A673 (cell line): Measurements from ENCODE around the gene IL10RA. TPM values are rescaled to one million over a fixed set of nuclear protein-coding genes. Genes with fewer than 3 reads are reported as not detected.

Experiments
- BruUV-seq: library from RNA; stranded (reverse); fragments of 400-500 nt; replicated peaks from 2 replicates; lab custom pipeline; 2021; lab: Mats Ljungman, UMichigan
- CTCF ChIA-PET: fragments of 300-600 bp; sonication (Branson Sonifier 250); formaldehyde crosslinking; loops from one replicate; lab custom pipeline; 2022; ENCODE audit warnings: antibody characterized with exemption; lab: Charles Lee
- POLR2A ChIA-PET: fragments of 300-600 bp; sonication (Branson Sonifier 250); formaldehyde crosslinking; loops from one replicate; lab custom pipeline; 2022; ENCODE audit warnings: antibody characterized with exemption; ENCODE audit not compliant: low non-redundant PET; lab: Charles Lee
- DNase-seq: peaks from one replicate; pipeline ENCODE4 v3.0.0-alpha.2; 2015; ENCODE audit warnings: low spot score
- H3K27ac ChIP-seq: fragments of 200-600 bp; sonication (generic); 2 replicates; pipeline ENCODE4 v1.5.1; 2016; ENCODE audit warnings: mixed run types, low read depth, mild to moderate bottlenecking, mixed read lengths, antibody characterized with exemption, low read length; ENCODE audit not compliant: poor library complexity, severe bottlenecking
- H3K27me3 ChIP-seq: fragments of 200-600 bp; sonication (generic); replicated peaks from 2 replicates; pipeline ENCODE4 v1.6.1; 2017; ENCODE audit warnings: mixed run types, low read depth, mild to moderate bottlenecking, mixed read lengths, antibody characterized with exemption, low read length; ENCODE audit not compliant: insufficient read depth, poor library complexity
- H3K36me3 ChIP-seq: fragments of 200-600 bp; sonication (generic); 2 replicates; pipeline ENCODE4 v1.6.1; 2016; ENCODE audit warnings: mixed run types, mild to moderate bottlenecking, mixed read lengths, antibody characterized with exemption, low read length; ENCODE audit not compliant: insufficient read depth, poor library complexity, severe bottlenecking
- H3K4me1 ChIP-seq: fragments of 200-600 bp; sonication (generic); 2 replicates; pipeline ENCODE4 v1.6.1; 2017; ENCODE audit warnings: mixed run types, mild to moderate bottlenecking, mixed read lengths, antibody characterized with exemption, low read length; ENCODE audit not compliant: insufficient read depth, poor library complexity, severe bottlenecking
- H3K4me3 ChIP-seq: fragments of 200-600 bp; sonication (generic); 2 replicates; pipeline ENCODE4 v1.5.1; 2016; ENCODE audit warnings: low read depth, mixed run types, mild to moderate bottlenecking, mixed read lengths, low read length; ENCODE audit not compliant: poor library complexity, severe bottlenecking
- H3K9me3 ChIP-seq: fragments of 200-600 bp; sonication (generic); 2 replicates; pipeline ENCODE4 v1.6.1; 2016; ENCODE audit warnings: mixed run types, low read depth, mild to moderate bottlenecking, mixed read lengths, antibody characterized with exemption, low read length; ENCODE audit not compliant: poor library complexity, severe bottlenecking
- CTCF ChIP-seq: fragments of 300-800, 200-600 bp; sonication (generic); conservative IDR thresholded peaks from 2 replicates; pipeline ENCODE4 v1.5.1; 2017; ENCODE audit warnings: low read depth, mild to moderate bottlenecking, antibody characterized with exemption, low read length, moderate library complexity, mixed read lengths
- EZH2 ChIP-seq: fragments of 200-600 bp; sonication (generic); IDR thresholded peaks from 2 replicates; pipeline ENCODE4 v1.6.1; 2017; ENCODE audit warnings: borderline replicate concordance, low read depth, mild to moderate bottlenecking, mixed read lengths, antibody characterized with exemption, low read length; ENCODE audit not compliant: poor library complexity, severe bottlenecking
- intact Hi-C: fragments of 100-400 bp; cut with micrococcal nuclease; formaldehyde crosslinking; loops from one replicate; pipeline ENCODE4 v1.10.0; 2022; ENCODE audit not compliant: unreplicated experiment
- total RNA-seq: library from RNA; stranded (reverse); gene quantifications from 2 replicates; pipeline ENCODE4 v1.2.3, GENCODE V29; 2021

IL10RA gene
- total RNA-seq, 1 experiment from 2014 or later: not detected

- Histone ChIP-seq H3K36me3 (no peaks in the 10 kb centered on the region), H3K4me1 (peaks cover 12% of the 10 kb centered on the region), H3K4me3 (no peak overlapping the region), H3K27me3 (no peaks in the 10 kb centered on the region), H3K9me3 (no peaks in the 10 kb centered on the region), H3K27ac (no peak overlapping the region)
- no peak for TF ChIP-seq CTCF
- no peak for TF ChIP-seq EZH2
- CTCF ChIA-PET: no interaction called here
- POLR2A ChIA-PET: interaction anchor here (0.6 kb wide), 1 partner anchor 186 kb away, joined by 3 read pairs; no protein-coding TSS in a partner anchor
- no peak for DNase-seq
- no TSS peak for BruUV-seq
- intact Hi-C loops: no loop called here
Observed at GRCh38 chr11:118001494-118001971, 15.3 kb downstream of the IL10RA start.

GRCh38 chr11:118002010-118002540 is 15.9 kb downstream of the IL10RA start:
- H3K4me1 ChIP-seq: peaks cover 12% of the 10 kb centered on the region
- H3K4me3 ChIP-seq: no peak overlapping the region
- intact Hi-C loops: no loop called here
- POLR2A ChIA-PET: no interaction called here
- H3K27me3 ChIP-seq: no peaks in the 10 kb centered on the region
- no peak for DNase-seq
- no TSS peak for BruUV-seq
- TF ChIP-seq EZH2: no peak
- no peak for TF ChIP-seq CTCF
- no peaks in the 10 kb centered on the region for H3K9me3 ChIP-seq
- CTCF ChIA-PET: no interaction called here
- no peaks in the 10 kb centered on the region for H3K36me3 ChIP-seq
- H3K27ac ChIP-seq: no peak overlapping the region

- intact Hi-C loops: no loop called here
- no peaks in the 10 kb centered on the region for H3K27me3 ChIP-seq
- POLR2A ChIA-PET: no interaction called here
- no TSS peak for BruUV-seq
- TF ChIP-seq EZH2 (no peak), CTCF (no peak)
- H3K4me3 ChIP-seq: no peak overlapping the region
- no peaks in the 10 kb centered on the region for H3K9me3 ChIP-seq
- peaks cover 12% of the 10 kb centered on the region for H3K4me1 ChIP-seq
- CTCF ChIA-PET: interaction anchor here (0.6 kb wide), 1 partner anchor 50 kb away, joined by 3 read pairs; no protein-coding TSS in a partner anchor
- DNase-seq: peak; percentile 76
- no peak overlapping the region for H3K27ac ChIP-seq
- H3K36me3 ChIP-seq: no peaks in the 10 kb centered on the region
Observed at GRCh38 chr11:118002541-118003423, 16.6 kb downstream of the IL10RA start.
